B cell (primary cell): Measurements from ENCODE around the gene GPX3. TPM values are rescaled to one million over a fixed set of nuclear protein-coding genes. Genes with fewer than 3 reads are reported as not detected.

Experiments used
- ATAC-seq: fragments of 200-7000 bp; cut with Tn5 transposase; one replicate; pipeline ENCODE4 v1.10.0; 2021; ENCODE audit warnings: low read depth, mild to moderate bottlenecking, moderate number of reproducible peaks, moderate library complexity
- CTCF ChIA-PET: fragments of 350-600 bp; sonication (Branson Sonifier 250); formaldehyde crosslinking; loops from one replicate; lab custom pipeline; 2021; ENCODE audit warnings: antibody characterized with exemption, inconsistent platforms; lab: Charles Lee
- POLR2A ChIA-PET: fragments of 350-600 bp; sonication (Branson Sonifier 250); formaldehyde crosslinking; loops from one replicate; lab custom pipeline; 2021; ENCODE audit warnings: antibody characterized with exemption; lab: Charles Lee
- DNase-seq: peaks from one replicate; pipeline ENCODE4 v3.0.0; 2013
- H2AFZ ChIP-seq: 2 replicates; pipeline ENCODE4 v1.6.1; 2012; ENCODE audit warnings: mild to moderate bottlenecking, low read depth, low read length; ENCODE audit not compliant: insufficient read depth, poor library complexity, severe bottlenecking
- H3K27ac ChIP-seq, 2 donors: 1 replicate in 1 of 2; 2 replicates in 1 of 2; pipeline ENCODE4 v1.5.1; 2012 to 2013; ENCODE audit warnings: low read length in 2 of 2, mild to moderate bottlenecking in 2 of 2, moderate library complexity in 1 of 2
- H3K27me3 ChIP-seq, 4 experiments: fragments of 200-600 bp in 1 of 4; sonication (generic) in 1 of 4; replicated peaks in 1 of 4; 1 replicate in 2 of 4; 2 replicates in 2 of 4; pipeline versions ENCODE4 v1.6.1 to v1.7.0; 2013 to 2016; ENCODE audit warnings: low read length in 3 of 4, mild to moderate bottlenecking in 2 of 4, mixed read lengths in 1 of 4, moderate library complexity in 1 of 4; ENCODE audit not compliant: insufficient read depth in 4 of 4, control insufficient read depth in 3 of 4; ENCODE audit errors: control extremely low read depth in 1 of 4
- H3K36me3 ChIP-seq, 2 experiments: replicated peaks in 1 of 2; 1 replicate in 1 of 2; 2 replicates in 1 of 2; pipeline versions ENCODE4 v1.6.1 to v1.7.1; 2013; ENCODE audit warnings: low read length in 1 of 2; ENCODE audit not compliant: insufficient read depth in 2 of 2, control insufficient read depth in 1 of 2; ENCODE audit errors: control extremely low read depth in 1 of 2, extremely low read depth in 1 of 2
- H3K4me1 ChIP-seq, 2 donors: fragments of 200-600 bp in 1 of 2; sonication (generic) in 1 of 2; 1 replicate in 1 of 2; 2 replicates in 1 of 2; pipeline versions ENCODE4 v1.5.1 to v1.6.1; 2013 to 2017; ENCODE audit warnings: low read length in 2 of 2; ENCODE audit not compliant: control insufficient read depth in 2 of 2, insufficient read depth in 2 of 2
- H3K4me2 ChIP-seq: replicated peaks from 2 replicates; pipeline ENCODE3; 2012; ENCODE audit warnings: mild to moderate bottlenecking, low read depth, low read length; ENCODE audit not compliant: poor library complexity, severe bottlenecking
- H3K4me3 ChIP-seq, 5 experiments: fragments of 200-600 bp in 1 of 5; sonication (generic) in 1 of 5; 1 replicate in 3 of 5; 2 replicates in 2 of 5; pipeline versions ENCODE4 v1.5.1 to v1.7.0; 2011 to 2016; ENCODE audit warnings: low read length in 4 of 5, mild to moderate bottlenecking in 4 of 5, low read depth in 2 of 5, control low read depth in 1 of 5, moderate library complexity in 1 of 5; ENCODE audit not compliant: insufficient read depth in 1 of 5; ENCODE audit errors: control extremely low read depth in 1 of 5, extremely low read depth in 1 of 5
- H3K79me2 ChIP-seq: fragments of 200-600 bp; sonication (generic); one replicate; pipeline ENCODE4 v1.6.0; 2016; ENCODE audit warnings: low read length; ENCODE audit not compliant: control insufficient read depth, insufficient read depth
- H3K9ac ChIP-seq: fragments of 200-600 bp; sonication (generic); 2 replicates; pipeline ENCODE4 v1.6.1; 2017; ENCODE audit warnings: mild to moderate bottlenecking, low read length, moderate library complexity
- H3K9me3 ChIP-seq, 3 donors: one replicate each; pipeline versions ENCODE4 v1.6.1 to v1.7.1; 2013; ENCODE audit warnings: low read length in 2 of 3; ENCODE audit not compliant: control insufficient read depth in 2 of 3, insufficient read depth in 1 of 3; ENCODE audit errors: control extremely low read depth in 1 of 3
- H4K20me1 ChIP-seq: 2 replicates; pipeline ENCODE4 v1.6.0; 2012; ENCODE audit warnings: mild to moderate bottlenecking, low read length; ENCODE audit not compliant: insufficient read depth, control insufficient read depth, poor library complexity, severe bottlenecking
- H3K27ac Mint-ChIP-seq: one replicate; pipeline ENCODE4 v1.8.0; 2021; ENCODE audit warnings: mixed read lengths
- H3K27me3 Mint-ChIP-seq: one replicate; pipeline ENCODE4 v1.8.0; 2021; ENCODE audit warnings: mixed read lengths
- H3K4me1 Mint-ChIP-seq: one replicate; pipeline ENCODE4 v1.8.0; 2021; ENCODE audit warnings: mixed read lengths
- H3K4me3 Mint-ChIP-seq: one replicate; pipeline ENCODE4 v1.8.0; 2021; ENCODE audit warnings: mixed read lengths
- H3K9me3 Mint-ChIP-seq: one replicate; pipeline ENCODE4 v1.8.0; 2022; ENCODE audit warnings: mixed read lengths; ENCODE audit not compliant: insufficient read depth
- EZH2 ChIP-seq: IDR thresholded peaks from 2 replicates; pipeline ENCODE4 v1.6.1; 2012; ENCODE audit warnings: borderline replicate concordance, low read depth, mild to moderate bottlenecking, moderate library complexity, low read length; ENCODE audit not compliant: insufficient read depth, poor library complexity, severe bottlenecking
- WGBS: methylation state at CpG from one replicate; pipeline ENCODE4 v1.1.5; 2013; ENCODE audit warnings: missing lambda C conversion rate; ENCODE audit not compliant: insufficient coverage; 5-methylcytosine and 5-hydroxymethylcytosine counted together
- intact Hi-C: fragments of 100-400 bp; cut with micrococcal nuclease; formaldehyde crosslinking; loops from one replicate; pipeline ENCODE4 v1.10.0; 2022
- polyA plus RNA-seq: library from polyadenylated mRNA; depleted of rRNA; stranded (reverse); fragments of >200 nt; gene quantifications from 2 replicates; pipeline ENCODE4 v1.2.3, GENCODE V29; 2012
- total RNA-seq, 2 donors: library from RNA; stranded (reverse); fragments of 120-200 nt in 1 of 2; gene quantifications; 1 replicate in 1 of 2; 2 replicates in 1 of 2; pipeline versions ENCODE4 v1.2.3 to v1.2.4, GENCODE V29; 2013 to 2022
- TF ChIP-seq, protein P1 (sequence below): fragments of 200-600 bp; IDR thresholded peaks from one replicate; pipeline ENCODE4 v1.8.0; 2022; ENCODE audit warnings: antibody characterized with exemption, mild to moderate bottlenecking

GPX3 gene
- total and polyA plus RNA-seq, 2 donors (not counting 1 experiment from before 2014, with no cell fraction given): not detected

DNA sequence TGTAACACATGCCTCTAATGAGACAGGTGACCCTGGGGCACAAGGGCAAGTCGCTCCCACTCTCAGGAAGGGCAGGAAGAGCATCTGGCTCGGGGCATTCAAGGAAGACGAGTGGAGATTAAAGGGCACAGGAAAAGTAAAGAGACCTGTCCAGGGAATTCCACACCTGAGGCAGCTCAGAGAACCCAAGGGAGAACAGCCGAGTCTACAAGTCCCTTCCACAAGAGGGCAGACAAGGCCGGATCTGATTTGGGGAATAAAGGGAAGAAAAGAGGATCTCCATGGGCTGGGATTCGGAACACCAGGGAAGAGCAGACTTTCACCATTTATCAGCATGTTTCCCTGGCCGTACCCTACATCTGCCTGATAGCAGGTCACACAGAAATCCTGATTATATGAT lies 28.1 kb downstream of the GPX3 start:
- Histone ChIP-seq H4K20me1 (peaks cover 88% of the 10 kb centered on the region), H3K36me3 (peaks cover 2 to 89% of the 10 kb centered on the region in 2 experiments), H3K27me3 (no peaks in the 10 kb centered on the region), H2AFZ (no peak overlapping the region), H3K9me3 (no peaks in the 10 kb centered on the region), H3K27ac (no peak overlapping the region), H3K79me2 (peaks cover 52% of the 10 kb centered on the region), H3K9ac (no peak overlapping the region), H3K4me1 (peaks cover 15 to 17% of the 10 kb centered on the region in 2 donors), H3K4me2 (no peak overlapping the region), H3K4me3 (no peak overlapping the region)
- CTCF ChIA-PET: interaction anchor here (0.8 to 17.8 kb wide), 24 partner anchors 10 to 270 kb away, joined by 3 to 918 read pairs (median 4); no protein-coding TSS in a partner anchor
- TF ChIP-seq EZH2: no peak
- TF ChIP-seq, protein P1, sequence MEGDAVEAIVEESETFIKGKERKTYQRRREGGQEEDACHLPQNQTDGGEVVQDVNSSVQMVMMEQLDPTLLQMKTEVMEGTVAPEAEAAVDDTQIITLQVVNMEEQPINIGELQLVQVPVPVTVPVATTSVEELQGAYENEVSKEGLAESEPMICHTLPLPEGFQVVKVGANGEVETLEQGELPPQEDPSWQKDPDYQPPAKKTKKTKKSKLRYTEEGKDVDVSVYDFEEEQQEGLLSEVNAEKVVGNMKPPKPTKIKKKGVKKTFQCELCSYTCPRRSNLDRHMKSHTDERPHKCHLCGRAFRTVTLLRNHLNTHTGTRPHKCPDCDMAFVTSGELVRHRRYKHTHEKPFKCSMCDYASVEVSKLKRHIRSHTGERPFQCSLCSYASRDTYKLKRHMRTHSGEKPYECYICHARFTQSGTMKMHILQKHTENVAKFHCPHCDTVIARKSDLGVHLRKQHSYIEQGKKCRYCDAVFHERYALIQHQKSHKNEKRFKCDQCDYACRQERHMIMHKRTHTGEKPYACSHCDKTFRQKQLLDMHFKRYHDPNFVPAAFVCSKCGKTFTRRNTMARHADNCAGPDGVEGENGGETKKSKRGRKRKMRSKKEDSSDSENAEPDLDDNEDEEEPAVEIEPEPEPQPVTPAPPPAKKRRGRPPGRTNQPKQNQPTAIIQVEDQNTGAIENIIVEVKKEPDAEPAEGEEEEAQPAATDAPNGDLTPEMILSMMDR: no peak
- Mint-ChIP-seq H3K27me3 (no peaks in the 10 kb centered on the region), H3K27ac (no peak overlapping the region), H3K4me1 (peaks cover 20% of the 10 kb centered on the region), H3K4me3 (no peak overlapping the region), H3K9me3 (no peaks in the 10 kb centered on the region)
- POLR2A ChIA-PET: no interaction called here
- intact Hi-C loops: no loop called here
- DNase-seq (no peak), ATAC-seq (no peak)
- WGBS: 90% methylated on average over 2 of the region's 7 CpGs
